K562 (cell line): ENCODE data around the gene INSL6. TPM values are rescaled to one million over a fixed set of nuclear protein-coding genes. Genes with fewer than 3 reads are reported as not detected.
A peak's percentile ranks its signal among the peaks of the same experiment; 100 is the strongest.

ENCODE experiments used
- ARID1B ChIP-seq: fragments of 450-650 bp; IDR thresholded peaks from 2 replicates; pipeline ENCODE4 v1.6.1; 2016; ENCODE audit warnings: antibody characterized with exemption, mild to moderate bottlenecking, inconsistent platforms
- CBFA2T2 ChIP-seq: fragments of 450-650 bp; conservative IDR thresholded peaks from 2 replicates; pipeline ENCODE4 v1.6.1; 2017; ENCODE audit warnings: mild to moderate bottlenecking
- CBFA2T3 ChIP-seq: fragments of 450-650 bp; IDR thresholded peaks from 2 replicates; pipeline ENCODE4 v1.6.1; 2017
- DPF2 ChIP-seq: fragments of 450-650 bp; IDR thresholded peaks from 2 replicates; pipeline ENCODE4 v1.6.1; 2016
- EHMT2 ChIP-seq: fragments of 450-650 bp; IDR thresholded peaks from 2 replicates; pipeline ENCODE4 v1.6.1; 2018; ENCODE audit warnings: antibody characterized with exemption
- EP300 ChIP-seq: IDR thresholded peaks from 2 replicates; pipeline ENCODE4 v1.6.1; 2012; ENCODE audit warnings: low read length, improper control_type of control experiment
- ESRRB ChIP-seq: fragments of 250-450 bp; sonication (Bioruptor Pico); IDR thresholded peaks from 2 replicates; pipeline ENCODE4 v1.5.0; 2020; ENCODE audit warnings: mild to moderate bottlenecking, moderate library complexity, borderline replicate concordance
- HNRNPLL ChIP-seq: fragments of 200-400 bp; formaldehyde crosslinking; IDR thresholded peaks from 2 replicates; pipeline ENCODE4 v1.6.1; 2017; ENCODE audit warnings: low read length, low read depth, mild to moderate bottlenecking; ENCODE audit not compliant: poor library complexity, severe bottlenecking
- MEIS2 ChIP-seq: fragments of 450-650 bp; IDR thresholded peaks from 2 replicates; pipeline ENCODE4 v1.6.1; 2014; ENCODE audit warnings: mild to moderate bottlenecking; ENCODE audit not compliant: partially characterized antibody
- NCOR1 ChIP-seq: fragments of 450-650 bp; IDR thresholded peaks from 2 replicates; pipeline ENCODE4 v1.6.1; 2016; ENCODE audit warnings: mild to moderate bottlenecking, moderate library complexity
- NFIC ChIP-seq: fragments of 450-650 bp; IDR thresholded peaks from 2 replicates; pipeline ENCODE4 v1.6.1; 2017; ENCODE audit warnings: mild to moderate bottlenecking, inconsistent platforms
- POLR2G ChIP-seq: fragments of 200-400 bp; formaldehyde crosslinking; IDR thresholded peaks from 2 replicates; pipeline ENCODE4 v1.6.1; 2017; ENCODE audit warnings: low read depth, mild to moderate bottlenecking, antibody characterized with exemption, low read length, moderate library complexity
- SMARCA4 ChIP-seq: fragments of 450-650 bp; IDR thresholded peaks from 2 replicates; pipeline ENCODE4 v1.6.1; 2016
- TAF7 ChIP-seq: fragments of 450-650 bp; IDR thresholded peaks from 2 replicates; pipeline ENCODE4 v1.6.1; 2016; ENCODE audit warnings: missing genetic modification characterization, missing compliant biosample characterization
- TAL1 ChIP-seq: fragments of 450-650 bp; IDR thresholded peaks from 2 replicates; pipeline ENCODE4 v1.6.1; 2016; ENCODE audit warnings: mild to moderate bottlenecking
- TCF3 ChIP-seq: sonication (generic); formaldehyde crosslinking; IDR thresholded peaks from 2 replicates; pipeline ENCODE4 v1.4.0; 2020; ENCODE audit warnings: mild to moderate bottlenecking, missing genetic modification reagents
- TEAD4 ChIP-seq, 2 experiments: sonication (generic) in 1 of 2; formaldehyde crosslinking in 1 of 2; IDR thresholded peaks; 2 replicates each; pipeline versions ENCODE4 v1.6.1 to v1.8.0; 2012 to 2022; ENCODE audit warnings: borderline replicate concordance in 1 of 2, inconsistent platforms in 1 of 2, low read length in 1 of 2, mild to moderate bottlenecking in 1 of 2, missing genetic modification reagents in 1 of 2
- XRCC4 ChIP-seq: IDR thresholded peaks from one replicate; pipeline ENCODE4 v1.6.1; 2011; ENCODE audit not compliant: insufficient read depth, insufficient read length; ENCODE audit errors: extremely low read depth
- ZNF780A ChIP-seq: fragments of 250-450 bp; sonication (Bioruptor Pico); IDR thresholded peaks from 2 replicates; pipeline ENCODE4 v1.5.0; 2021; ENCODE audit warnings: mild to moderate bottlenecking
- polyA plus RNA-seq, 8 experiments: library from polyadenylated mRNA; depleted of rRNA in 4 of 8; stranded (reverse) in 5 of 8; unstranded in 3 of 8; fragments of >200 nt; fragmentation: Nextera tagmentation in 2 of 8; fragmentation: Illumina TruSeq in 1 of 8; extraction: Ambion mirVana in 2 of 8; extraction: Trizol in 1 of 8; gene quantifications; 2 replicates each; pipeline versions ENCODE4 v1.2.1 to v1.2.3, GENCODE V29; 2011 to 2014; ENCODE audit warnings: inconsistent platforms in 1 of 8, missing spikeins in 1 of 8
- total RNA-seq, 7 experiments: library from RNA; depleted of rRNA in 6 of 7; stranded (reverse); fragments of >200 nt in 6 of 7; fragmentation: Illumina TruSeq in 2 of 7; extraction: Trizol in 2 of 7; gene quantifications; 2 replicates each; pipeline versions ENCODE4 v1.2.1 to v1.2.3, GENCODE V29; 2011 to 2021; ENCODE audit warnings: low replicate concordance in 1 of 7
- TF ChIP-seq, protein P1 (sequence below), 2 experiments: IDR thresholded peaks in 1 of 2; conservative IDR thresholded peaks in 1 of 2; 2 replicates each; pipeline ENCODE4 v1.6.1; 2016; ENCODE audit warnings: low read depth in 2 of 2, mild to moderate bottlenecking in 1 of 2, missing compliant biosample characterization in 1 of 2, missing genetic modification characterization in 1 of 2, moderate library complexity in 1 of 2
- TF ChIP-seq, protein P2 (sequence below): sonication (generic); formaldehyde crosslinking; IDR thresholded peaks from 2 replicates; pipeline ENCODE4 v1.9.0; 2022; ENCODE audit warnings: mild to moderate bottlenecking, missing genetic modification reagents
- TF ChIP-seq, protein P3 (sequence below): fragments of 450-650 bp; formaldehyde crosslinking; IDR thresholded peaks from 2 replicates; pipeline ENCODE4 v1.4.0; 2020; ENCODE audit warnings: mild to moderate bottlenecking, moderate library complexity
- TF ChIP-seq, protein P4 (sequence below): fragments of 200-400 bp; formaldehyde crosslinking; IDR thresholded peaks from 2 replicates; pipeline ENCODE4 v1.6.1; 2017; ENCODE audit warnings: mild to moderate bottlenecking, low read depth, low read length, moderate library complexity

The INSL6 gene
- total and polyA plus RNA-seq, 9 of the 15 experiments (the other 6 are each of a cell fraction or from before 2014, with no cell fraction given): 0.04 to 0.06 TPM; not detected in 7

DNA sequence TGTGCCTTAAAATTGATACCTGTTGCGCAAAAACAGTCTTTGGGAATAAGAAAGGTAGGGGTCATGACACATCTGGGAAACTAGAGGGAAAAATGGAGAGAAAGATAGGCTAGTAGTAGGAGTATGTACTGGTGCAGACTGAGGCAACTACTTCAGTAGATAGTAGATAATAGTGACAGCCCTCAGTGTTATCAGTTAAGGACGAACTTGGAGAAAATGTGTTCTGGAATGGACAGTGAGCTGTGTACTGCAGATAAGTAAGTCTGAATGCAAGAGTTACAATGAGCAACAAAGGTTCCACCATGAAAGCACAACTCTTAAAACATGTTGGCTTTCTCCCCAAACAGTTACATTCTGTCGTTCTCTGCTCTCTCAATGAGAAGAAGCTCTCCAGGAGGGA lies 6.5 kb upstream of the INSL6 start (continued):
- TF ChIP-seq, protein P1, sequence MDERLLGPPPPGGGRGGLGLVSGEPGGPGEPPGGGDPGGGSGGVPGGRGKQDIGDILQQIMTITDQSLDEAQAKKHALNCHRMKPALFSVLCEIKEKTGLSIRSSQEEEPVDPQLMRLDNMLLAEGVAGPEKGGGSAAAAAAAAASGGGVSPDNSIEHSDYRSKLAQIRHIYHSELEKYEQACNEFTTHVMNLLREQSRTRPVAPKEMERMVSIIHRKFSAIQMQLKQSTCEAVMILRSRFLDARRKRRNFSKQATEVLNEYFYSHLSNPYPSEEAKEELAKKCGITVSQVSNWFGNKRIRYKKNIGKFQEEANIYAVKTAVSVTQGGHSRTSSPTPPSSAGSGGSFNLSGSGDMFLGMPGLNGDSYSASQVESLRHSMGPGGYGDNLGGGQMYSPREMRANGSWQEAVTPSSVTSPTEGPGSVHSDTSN (CRISPR knock-in tag; IDR thresholded peaks at IDR 0.05; ENCODE audit: low read depth): no peak
- TF ChIP-seq, protein P1 (tag; conservative IDR thresholded peaks at IDR 0.05; ENCODE audit: low read depth): peak; percentile 44; the same call in 1 of the 2 replicates
- TF ChIP-seq, protein P2, sequence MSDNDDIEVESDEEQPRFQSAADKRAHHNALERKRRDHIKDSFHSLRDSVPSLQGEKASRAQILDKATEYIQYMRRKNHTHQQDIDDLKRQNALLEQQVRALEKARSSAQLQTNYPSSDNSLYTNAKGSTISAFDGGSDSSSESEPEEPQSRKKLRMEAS (CRISPR knock-in tag): no peak
- TF ChIP-seq CBFA2T2: peak; percentile 78
- peak; percentile 87 for TF ChIP-seq CBFA2T3
- peak; percentile 85 for TF ChIP-seq ARID1B
- TF ChIP-seq, protein P3, sequence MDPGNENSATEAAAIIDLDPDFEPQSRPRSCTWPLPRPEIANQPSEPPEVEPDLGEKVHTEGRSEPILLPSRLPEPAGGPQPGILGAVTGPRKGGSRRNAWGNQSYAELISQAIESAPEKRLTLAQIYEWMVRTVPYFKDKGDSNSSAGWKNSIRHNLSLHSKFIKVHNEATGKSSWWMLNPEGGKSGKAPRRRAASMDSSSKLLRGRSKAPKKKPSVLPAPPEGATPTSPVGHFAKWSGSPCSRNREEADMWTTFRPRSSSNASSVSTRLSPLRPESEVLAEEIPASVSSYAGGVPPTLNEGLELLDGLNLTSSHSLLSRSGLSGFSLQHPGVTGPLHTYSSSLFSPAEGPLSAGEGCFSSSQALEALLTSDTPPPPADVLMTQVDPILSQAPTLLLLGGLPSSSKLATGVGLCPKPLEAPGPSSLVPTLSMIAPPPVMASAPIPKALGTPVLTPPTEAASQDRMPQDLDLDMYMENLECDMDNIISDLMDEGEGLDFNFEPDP (CRISPR knock-in tag): no peak
- peak; percentile 61 for TF ChIP-seq TCF3
- peak; percentile 75 for TF ChIP-seq NCOR1
- TF ChIP-seq ESRRB: no peak
- peak; percentile 61 for TF ChIP-seq MEIS2
- TF ChIP-seq XRCC4: no peak
- TF ChIP-seq ZNF780A (CRISPR knock-in tag): no peak
- TF ChIP-seq NFIC: peak; percentile 40; the same call in 1 of the 2 replicates
- TF ChIP-seq SMARCA4: peak; percentile 54; the same call in 1 of the 2 replicates
- peak; percentile 41; the same call in 1 of the 2 replicates for TF ChIP-seq EHMT2
- peak; percentile 57; the same call in 1 of the 2 replicates for TF ChIP-seq DPF2
- peak; percentile 76 for TF ChIP-seq TAL1
- TF ChIP-seq EP300: peak; percentile 24; the same call in 1 of the 2 replicates
- peak; percentile 25 for TF ChIP-seq HNRNPLL
- TF ChIP-seq, protein P4, sequence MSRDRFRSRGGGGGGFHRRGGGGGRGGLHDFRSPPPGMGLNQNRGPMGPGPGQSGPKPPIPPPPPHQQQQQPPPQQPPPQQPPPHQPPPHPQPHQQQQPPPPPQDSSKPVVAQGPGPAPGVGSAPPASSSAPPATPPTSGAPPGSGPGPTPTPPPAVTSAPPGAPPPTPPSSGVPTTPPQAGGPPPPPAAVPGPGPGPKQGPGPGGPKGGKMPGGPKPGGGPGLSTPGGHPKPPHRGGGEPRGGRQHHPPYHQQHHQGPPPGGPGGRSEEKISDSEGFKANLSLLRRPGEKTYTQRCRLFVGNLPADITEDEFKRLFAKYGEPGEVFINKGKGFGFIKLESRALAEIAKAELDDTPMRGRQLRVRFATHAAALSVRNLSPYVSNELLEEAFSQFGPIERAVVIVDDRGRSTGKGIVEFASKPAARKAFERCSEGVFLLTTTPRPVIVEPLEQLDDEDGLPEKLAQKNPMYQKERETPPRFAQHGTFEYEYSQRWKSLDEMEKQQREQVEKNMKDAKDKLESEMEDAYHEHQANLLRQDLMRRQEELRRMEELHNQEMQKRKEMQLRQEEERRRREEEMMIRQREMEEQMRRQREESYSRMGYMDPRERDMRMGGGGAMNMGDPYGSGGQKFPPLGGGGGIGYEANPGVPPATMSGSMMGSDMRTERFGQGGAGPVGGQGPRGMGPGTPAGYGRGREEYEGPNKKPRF: no peak
- no peak for TF ChIP-seq TAF7 (tag)
- TF ChIP-seq POLR2G: no peak
- peak; percentile 77 for TF ChIP-seq TEAD4 (IDR thresholded peaks at IDR 0.05; ENCODE audit: low read length)
- no peak for TF ChIP-seq TEAD4 (CRISPR knock-in tag; IDR thresholded peaks at IDR 0.05; ENCODE audit: borderline replicate concordance)
